Umbilical cord (tissue), 2 donors: ENCODE results near the gene ZGLP1. TPM values are rescaled to one million over a fixed set of nuclear protein-coding genes. Genes with fewer than 3 reads are reported as not detected.

ENCODE experiments used
- DNase-seq: peaks from one replicate; pipeline ENCODE4 v3.0.0-alpha.2; 2015; ENCODE audit warnings: low spot score
- total RNA-seq: library from RNA; depleted of rRNA; stranded (reverse); fragments of >200 nt; gene quantifications from one replicate; pipeline ENCODE4 v1.2.3, GENCODE V29; 2014; ENCODE audit warnings: low replicate concordance; ENCODE audit not compliant: insufficient read depth

Gene ZGLP1
- total RNA-seq, 1 donor from 2014 or later: 1.7 TPM

DNA sequence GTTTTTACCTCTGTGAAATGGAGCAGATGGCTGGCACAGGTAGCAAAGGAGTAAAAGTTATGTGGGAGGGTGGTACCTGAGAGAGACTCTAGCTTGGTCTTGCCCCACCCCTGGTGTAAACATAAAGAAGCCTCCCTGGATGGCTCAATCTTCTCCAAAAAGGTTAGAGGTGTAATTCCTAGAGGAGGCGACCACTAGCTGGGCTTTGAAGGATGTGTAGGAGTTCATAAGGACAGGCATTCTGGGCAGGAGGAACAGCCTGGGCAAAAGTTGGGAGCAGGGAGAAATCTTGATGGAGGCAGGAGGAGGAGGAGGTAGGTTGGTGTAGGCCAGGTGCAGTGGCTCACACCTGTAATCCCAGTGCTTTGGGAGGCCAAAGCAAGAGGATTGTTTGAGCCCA is 30.7 kb downstream of the ZGLP1 start:
- no peak for DNase-seq

- no peak for DNase-seq
Observed at GRCh38 chr19:10277795-10278589, 31.6 kb downstream of the ZGLP1 start.

- no peak for DNase-seq
Observed at GRCh38 chr19:10274589-10274988, 35.0 kb downstream of the ZGLP1 start.

DNA sequence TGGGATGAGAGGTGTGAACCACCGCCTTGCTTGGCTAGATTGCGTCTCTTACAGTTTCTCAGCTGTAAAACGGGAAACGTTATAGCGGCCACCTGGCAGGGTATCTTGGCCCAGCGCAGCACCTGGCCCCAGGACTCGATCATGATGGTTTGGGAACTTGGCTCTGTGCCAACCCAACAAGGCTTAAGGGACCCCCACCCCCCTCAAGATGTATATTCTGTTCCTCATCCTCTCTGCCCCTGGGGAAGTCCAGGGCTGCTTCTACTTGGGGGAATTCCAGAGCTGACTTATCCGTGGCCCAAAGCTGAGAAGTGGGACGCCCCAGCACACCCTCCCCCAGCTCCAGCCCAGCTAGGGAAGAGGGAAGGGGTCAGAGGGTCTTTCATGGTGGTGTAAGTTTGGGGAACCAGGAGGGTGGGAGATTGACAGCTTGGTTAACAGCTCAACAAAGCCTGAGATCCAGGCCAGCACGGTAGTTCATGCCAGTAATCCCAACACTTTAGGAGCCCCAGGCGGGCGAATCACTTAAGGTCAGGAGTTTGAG is 38.0 kb downstream of the ZGLP1 start:
- DNase-seq: no peak

- DNase-seq: peak; percentile 53
Observed at GRCh38 chr19:10270616-10271394, 38.8 kb downstream of the ZGLP1 start, which contains the start of gene ICAM1. ICAM1 (plus strand) TSS chr19:10271120; CDS start chr19:10271160, 40 bp downstream.

- DNase-seq: no peak
Observed at GRCh38 chr19:10270180-10270615, 39.4 kb downstream of the ZGLP1 start.

DNA sequence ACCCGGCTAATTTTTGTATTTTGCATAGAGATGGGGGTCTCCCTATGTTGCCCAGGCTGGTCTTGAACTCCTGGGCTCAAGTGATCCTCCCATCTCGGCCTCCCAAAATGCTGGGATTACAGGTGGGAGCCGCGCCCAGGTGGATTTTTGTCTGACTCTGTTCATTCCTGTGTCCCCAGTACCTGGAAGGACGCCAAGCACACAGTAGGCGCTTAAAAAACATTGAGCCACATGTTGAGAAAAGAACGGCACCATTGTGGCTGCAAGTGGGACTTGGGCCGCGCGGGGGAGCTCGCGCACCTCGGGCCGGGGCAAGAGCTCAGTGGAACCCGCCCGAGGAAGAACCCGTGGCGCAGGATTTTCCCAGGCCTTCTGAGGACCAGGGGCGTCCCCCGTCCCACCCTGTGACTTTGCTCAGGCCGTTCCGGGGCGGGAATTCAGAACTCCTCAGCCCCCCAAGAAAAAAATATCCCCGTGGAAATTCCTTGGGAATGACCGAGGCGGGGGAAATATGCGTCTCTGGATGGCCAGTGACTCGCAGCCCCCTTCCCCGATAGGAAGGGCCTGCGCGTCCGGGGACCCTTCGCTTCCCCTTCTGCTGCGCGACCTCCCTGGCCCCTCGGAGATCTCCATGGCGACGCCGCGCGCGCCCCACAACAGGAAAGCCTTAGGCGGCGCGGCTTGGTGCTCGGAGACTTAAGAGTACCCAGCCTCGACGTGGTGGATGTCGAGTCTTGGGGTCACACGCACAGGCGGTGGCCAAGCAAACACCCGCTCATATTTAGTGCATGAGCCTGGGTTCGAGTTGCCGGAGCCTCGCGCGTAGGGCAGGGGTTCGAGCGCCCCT is 40.1 kb downstream of the ZGLP1 start:
- peak; percentile 83 for DNase-seq

DNA sequence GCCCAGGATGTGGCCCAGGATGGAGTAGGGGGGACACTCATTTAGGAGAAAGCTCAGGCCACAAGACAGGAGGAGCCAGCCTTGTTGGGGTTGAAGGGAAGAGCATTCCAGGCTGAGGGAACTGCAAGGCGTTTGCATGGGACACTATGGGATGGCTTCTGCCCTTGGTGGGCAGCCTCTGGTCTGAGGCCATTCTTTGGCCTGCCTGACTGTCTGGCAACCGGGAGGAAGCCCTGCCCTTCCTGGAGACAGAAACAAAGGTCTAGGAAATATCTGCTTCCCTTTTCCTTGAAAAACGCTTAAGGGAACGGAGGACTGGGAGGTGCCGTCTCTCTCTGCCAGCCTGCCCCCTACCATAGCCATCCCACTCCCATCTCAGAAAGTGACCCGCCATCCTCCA is 41.5 kb downstream of the ZGLP1 start:
- DNase-seq: no peak

DNA sequence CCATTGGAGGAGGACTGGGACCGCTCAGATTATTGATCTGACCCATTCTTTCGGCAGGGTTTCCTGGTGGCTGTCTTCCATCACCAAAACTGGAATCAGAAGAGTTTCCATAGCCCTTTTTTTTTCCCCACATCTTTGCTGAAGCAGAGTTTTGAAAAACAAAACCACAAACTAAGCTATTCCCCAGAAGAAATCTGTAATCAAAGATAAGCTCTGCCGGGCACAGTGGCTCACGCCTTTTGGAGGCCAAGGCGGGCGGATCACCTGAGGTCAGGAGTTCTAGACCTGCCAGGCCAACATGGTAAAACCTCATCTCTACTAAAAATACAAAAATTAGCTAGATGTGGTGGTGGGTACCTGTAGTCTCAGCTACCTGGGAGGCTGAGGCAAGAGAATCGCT is 42.9 kb downstream of the ZGLP1 start:
- no peak for DNase-seq

DNA sequence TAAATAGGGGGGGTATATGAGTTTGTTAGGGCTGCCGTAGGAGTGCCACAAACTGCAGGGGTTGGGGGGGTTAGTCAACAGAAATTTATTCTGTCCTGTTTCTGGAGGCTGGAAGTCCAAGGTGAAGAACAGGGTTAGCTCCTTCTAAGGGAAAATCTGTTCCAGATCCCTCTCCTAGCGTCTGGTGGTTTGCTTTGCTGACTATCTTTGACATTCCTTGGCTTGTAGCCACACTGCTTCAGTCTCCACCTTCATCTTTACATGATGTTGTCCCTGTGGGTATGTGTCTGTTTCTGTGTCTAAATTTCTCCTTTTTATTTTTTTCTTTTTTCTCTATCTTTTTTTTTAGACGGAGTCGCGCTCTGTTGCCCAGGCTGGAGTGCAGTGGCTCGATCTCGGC is 46.8 kb downstream of the ZGLP1 start:
- no peak for DNase-seq

DNA sequence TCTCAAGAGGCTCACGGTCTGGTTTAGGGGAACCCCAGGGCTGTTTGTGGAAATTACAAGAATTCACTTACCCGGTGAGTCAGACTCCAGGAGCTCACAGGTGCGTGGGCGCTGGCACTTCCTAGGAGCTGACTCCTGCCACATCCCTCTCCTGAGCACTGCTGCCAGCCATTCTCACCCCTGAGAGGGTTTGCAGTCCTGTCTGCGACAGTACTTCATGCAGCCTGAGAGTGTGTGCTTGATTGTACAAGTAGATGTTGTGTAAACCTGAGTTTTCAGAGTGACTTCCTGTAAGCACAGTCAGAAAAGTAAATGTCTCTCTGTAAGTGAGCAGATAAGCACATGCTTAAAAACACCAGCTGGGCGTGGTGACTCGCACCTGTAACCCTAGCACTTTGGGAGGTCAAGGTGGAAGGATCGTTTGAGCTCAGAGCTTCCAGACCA is 49.5 kb downstream of the ZGLP1 start:
- DNase-seq: no peak

DNA sequence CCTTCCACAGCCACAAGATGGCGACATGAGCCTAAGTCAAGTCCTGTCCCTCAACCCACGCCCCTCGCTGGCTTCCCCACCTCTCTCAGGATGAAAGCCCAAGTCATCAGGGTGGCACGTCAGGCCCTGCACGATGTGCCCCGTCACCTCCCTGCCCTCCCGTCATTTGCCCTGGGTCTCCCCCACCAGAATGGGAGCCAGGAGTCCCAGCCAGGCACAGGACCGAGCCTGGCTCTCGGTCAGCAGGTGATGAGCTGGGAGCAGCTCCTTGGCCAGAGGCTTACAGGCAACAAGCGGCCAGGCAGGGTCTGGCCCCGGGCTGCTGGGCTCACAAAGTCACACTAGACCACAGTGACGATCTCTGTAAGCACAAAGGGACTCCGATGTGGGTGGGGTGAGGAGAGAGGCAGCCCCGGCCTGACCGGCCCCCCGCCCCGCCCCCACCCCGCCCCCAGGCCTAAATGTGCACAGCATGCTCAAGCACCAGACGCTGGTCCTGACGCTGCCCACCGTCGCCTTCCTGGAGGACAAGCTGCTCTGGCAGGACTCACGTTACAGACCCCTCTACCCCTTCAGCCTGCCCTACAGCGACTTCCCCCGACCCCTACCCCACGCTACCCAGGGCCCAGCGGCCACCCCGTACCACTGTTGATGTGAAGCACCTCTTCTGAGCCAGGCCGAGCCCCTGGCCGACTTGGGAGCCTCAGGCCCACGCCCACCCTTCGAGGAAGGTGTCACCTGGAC is 50.3 kb downstream of the ZGLP1 start:
- DNase-seq: peak; percentile 85

- DNase-seq: no peak
Observed at GRCh38 chr19:10258080-10258710, 51.4 kb downstream of the ZGLP1 start.

DNA sequence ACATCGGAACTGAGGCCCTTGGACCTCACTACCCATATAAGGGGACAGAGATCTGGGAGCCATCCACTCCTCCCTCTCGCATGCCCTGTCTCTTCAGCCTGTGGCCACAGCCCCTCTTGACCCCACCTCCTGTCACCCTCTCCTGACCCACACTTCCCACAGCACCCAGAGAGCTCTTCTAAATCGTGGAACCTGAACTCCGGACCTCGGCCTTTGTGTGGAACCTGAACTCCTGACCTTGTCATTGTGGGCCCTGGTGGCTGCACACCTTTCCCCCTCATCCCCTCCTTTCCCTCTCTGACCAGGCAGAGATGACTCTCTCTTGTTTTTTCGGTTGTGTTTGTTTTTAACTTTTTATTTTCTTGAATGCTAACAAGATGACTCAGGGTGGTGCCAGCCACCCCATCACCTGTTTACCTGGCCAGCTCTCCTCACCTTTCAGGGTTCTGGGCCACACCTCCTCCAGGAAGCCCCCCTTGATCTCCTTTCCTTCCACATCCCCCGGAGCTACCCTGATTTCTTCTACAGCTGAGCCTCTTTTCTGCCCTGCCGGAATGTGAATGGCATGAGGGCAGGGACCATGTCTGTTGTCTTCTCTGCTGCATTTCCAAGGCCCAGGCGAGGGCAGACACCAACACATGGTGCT is 52.5 kb downstream of the ZGLP1 start:
- no peak for DNase-seq

DNA sequence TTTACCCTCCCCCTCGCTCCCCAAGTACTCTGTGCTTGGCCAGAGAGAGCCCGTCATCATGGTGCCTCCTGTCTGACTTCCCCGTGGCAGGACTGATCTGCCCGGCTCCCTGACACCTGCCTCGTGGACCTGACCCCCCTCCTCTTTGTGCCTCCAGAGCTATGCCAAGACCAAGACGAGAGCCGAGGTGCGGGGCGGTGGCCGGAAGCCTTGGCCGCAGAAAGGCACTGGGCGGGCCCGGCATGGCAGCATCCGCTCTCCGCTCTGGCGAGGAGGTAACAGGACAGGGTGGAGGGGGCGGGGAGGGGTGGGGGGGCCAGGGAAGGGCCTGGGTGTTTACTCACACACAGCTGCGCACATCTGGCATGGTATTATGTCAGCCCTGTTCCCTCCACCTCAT is 53.1 kb downstream of the ZGLP1 start:
- no peak for DNase-seq

DNA sequence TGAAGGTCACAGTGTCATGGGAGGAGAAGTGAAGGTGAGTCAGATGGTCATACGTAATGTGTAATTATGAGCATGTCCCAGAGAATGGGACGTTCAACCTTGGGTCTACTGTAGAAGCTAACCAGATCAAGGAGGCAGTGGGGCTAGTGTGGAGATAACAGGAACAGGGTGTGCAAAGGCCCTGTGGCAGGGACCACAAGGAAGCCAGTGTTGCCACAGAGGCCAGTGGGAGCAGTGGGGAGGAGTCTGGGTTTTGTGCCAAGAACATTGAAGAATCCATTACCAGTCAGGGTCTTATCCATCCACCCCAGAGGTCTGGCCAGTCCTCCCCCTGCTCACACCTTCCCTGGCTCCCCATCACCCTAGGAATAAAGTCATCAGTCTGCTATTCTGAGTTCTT is 54.3 kb downstream of the ZGLP1 start:
- DNase-seq: no peak
